A549 (cell line): ENCODE data around the gene C4orf50.

Experiments
- CBX2 ChIP-seq: fragments of 200-600 bp; sonication (generic); IDR thresholded peaks from 2 replicates; pipeline ENCODE4 v1.6.1; 2016; ENCODE audit warnings: low read depth, mild to moderate bottlenecking, borderline replicate concordance
- ELK1 ChIP-seq: fragments of 150-350 bp; IDR thresholded peaks from 2 replicates; pipeline ENCODE4 v1.6.1; 2014; ENCODE audit warnings: low read depth, mild to moderate bottlenecking, low read length
- TF ChIP-seq, protein P1 (sequence below): fragments of >200 bp; sonication (Bioruptor Twin); formaldehyde crosslinking; IDR thresholded peaks from 3 replicates; pipeline ENCODE4 v1.5.1; 2016

GRCh38 chr4:5973033-5973432 lies 45.2 kb downstream of the C4orf50 start:
- TF ChIP-seq ELK1 (no peak), CBX2 (no peak)
- TF ChIP-seq, protein P1, sequence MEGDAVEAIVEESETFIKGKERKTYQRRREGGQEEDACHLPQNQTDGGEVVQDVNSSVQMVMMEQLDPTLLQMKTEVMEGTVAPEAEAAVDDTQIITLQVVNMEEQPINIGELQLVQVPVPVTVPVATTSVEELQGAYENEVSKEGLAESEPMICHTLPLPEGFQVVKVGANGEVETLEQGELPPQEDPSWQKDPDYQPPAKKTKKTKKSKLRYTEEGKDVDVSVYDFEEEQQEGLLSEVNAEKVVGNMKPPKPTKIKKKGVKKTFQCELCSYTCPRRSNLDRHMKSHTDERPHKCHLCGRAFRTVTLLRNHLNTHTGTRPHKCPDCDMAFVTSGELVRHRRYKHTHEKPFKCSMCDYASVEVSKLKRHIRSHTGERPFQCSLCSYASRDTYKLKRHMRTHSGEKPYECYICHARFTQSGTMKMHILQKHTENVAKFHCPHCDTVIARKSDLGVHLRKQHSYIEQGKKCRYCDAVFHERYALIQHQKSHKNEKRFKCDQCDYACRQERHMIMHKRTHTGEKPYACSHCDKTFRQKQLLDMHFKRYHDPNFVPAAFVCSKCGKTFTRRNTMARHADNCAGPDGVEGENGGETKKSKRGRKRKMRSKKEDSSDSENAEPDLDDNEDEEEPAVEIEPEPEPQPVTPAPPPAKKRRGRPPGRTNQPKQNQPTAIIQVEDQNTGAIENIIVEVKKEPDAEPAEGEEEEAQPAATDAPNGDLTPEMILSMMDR = no peak
